IMR-90 (cell line): ENCODE data around the gene GRAMD1A. TPM values are rescaled to one million over a fixed set of nuclear protein-coding genes. Genes with fewer than 3 reads are reported as not detected.

Experiments
- ATAC-seq: fragments of 200-7000 bp; cut with Tn5 transposase; 2 replicates; pipeline ENCODE4 v1.9.1; 2020; ENCODE audit warnings: low read depth, mild to moderate bottlenecking, moderate library complexity
- BruUV-seq: library from RNA; stranded (reverse); fragments of 400-500 nt; replicated peaks from 2 replicates; lab custom pipeline; 2021; lab: Mats Ljungman, UMichigan
- CTCF ChIA-PET: fragments of 300-600 bp; formaldehyde crosslinking; extraction: SDS; loops from one replicate; lab custom pipeline; 2021; ENCODE audit warnings: antibody characterized with exemption; lab: Yijun Ruan, JAX
- POLR2A ChIA-PET: fragments of 300-600 bp; sonication (Branson Sonifier 250); formaldehyde crosslinking; loops from one replicate; lab custom pipeline; 2022; ENCODE audit warnings: antibody characterized with exemption; ENCODE audit not compliant: unreplicated experiment; lab: Charles Lee
- DNase-seq: peaks from one replicate; pipeline ENCODE4 v3.0.0; 2013
- H2AFZ ChIP-seq: replicated peaks from 2 replicates; pipeline ENCODE3; 2013; ENCODE audit warnings: low read length, mild to moderate bottlenecking; ENCODE audit not compliant: poor library complexity
- H2AK5ac ChIP-seq: 2 replicates; pipeline ENCODE4 v1.6.1; 2013; ENCODE audit warnings: low read depth, low read length, inconsistent platforms
- H2AK9ac ChIP-seq: replicated peaks from 2 replicates; pipeline ENCODE3; 2013; ENCODE audit warnings: mild to moderate bottlenecking, low read depth, low read length, moderate library complexity; ENCODE audit not compliant: poor library complexity
- H2BK120ac ChIP-seq: 2 replicates; pipeline ENCODE4 v1.6.1; 2013; ENCODE audit warnings: low read depth, low read length, inconsistent platforms
- H2BK15ac ChIP-seq: 3 replicates; pipeline ENCODE4 v1.6.1; 2013; ENCODE audit warnings: low read depth, low read length, inconsistent platforms
- H2BK20ac ChIP-seq: 2 replicates; pipeline ENCODE4 v1.6.1; 2013; ENCODE audit warnings: low read depth, mild to moderate bottlenecking, inconsistent platforms, low read length, moderate library complexity
- H2BK5ac ChIP-seq: 2 replicates; pipeline ENCODE4 v1.6.1; 2013; ENCODE audit warnings: mild to moderate bottlenecking, low read depth, low read length, inconsistent platforms; ENCODE audit not compliant: poor library complexity, severe bottlenecking
- H3K14ac ChIP-seq: replicated peaks from 2 replicates; pipeline ENCODE4 v1.6.1; 2013; ENCODE audit warnings: low read depth, low read length, inconsistent platforms
- H3K18ac ChIP-seq: 2 replicates; pipeline ENCODE4 v1.6.1; 2013; ENCODE audit warnings: low read depth, low read length, control low read depth
- H3K23ac ChIP-seq: 2 replicates; pipeline ENCODE4 v1.6.1; 2013; ENCODE audit warnings: low read depth, low read length, inconsistent platforms
- H3K27ac ChIP-seq: 2 replicates; pipeline ENCODE4 v1.5.1; 2013; ENCODE audit warnings: mild to moderate bottlenecking, control low read depth, low read length; ENCODE audit not compliant: insufficient read depth
- H3K27me3 ChIP-seq: 2 replicates; pipeline ENCODE4 v1.6.1; 2013; ENCODE audit warnings: low read length; ENCODE audit not compliant: control insufficient read depth, insufficient read depth
- H3K36me3 ChIP-seq: 2 replicates; pipeline ENCODE4 v1.6.1; 2013; ENCODE audit warnings: low read length, mixed read lengths; ENCODE audit not compliant: control insufficient read depth, insufficient read depth
- H3K4ac ChIP-seq: 2 replicates; pipeline ENCODE4 v1.6.1; 2013; ENCODE audit warnings: low read depth, low read length, inconsistent platforms
- H3K4me1 ChIP-seq: 2 replicates; pipeline ENCODE4 v1.6.1; 2013; ENCODE audit warnings: low read length, mixed read lengths; ENCODE audit not compliant: control insufficient read depth, insufficient read depth
- H3K4me2 ChIP-seq: 2 replicates; pipeline ENCODE4 v1.6.1; 2013; ENCODE audit warnings: low read depth, mild to moderate bottlenecking, control low read depth, low read length, moderate library complexity
- H3K4me3 ChIP-seq: 2 replicates; pipeline ENCODE4 v1.5.1; 2013; ENCODE audit warnings: low read depth, mild to moderate bottlenecking, control low read depth, low read length, moderate library complexity; ENCODE audit not compliant: insufficient read depth
- H3K56ac ChIP-seq: 2 replicates; pipeline ENCODE4 v1.6.1; 2013; ENCODE audit warnings: low read length, inconsistent platforms; ENCODE audit not compliant: insufficient read depth; ENCODE audit errors: extremely low read depth
- H3K79me1 ChIP-seq, 2 experiments: 2 replicates each; pipeline ENCODE4 v1.6.1; 2013; ENCODE audit warnings: low read length in 2 of 2, inconsistent platforms in 1 of 2, low read depth in 1 of 2
- H3K9ac ChIP-seq: 2 replicates; pipeline ENCODE4 v1.6.1; 2013; ENCODE audit warnings: low read depth, low read length, control low read depth
- H3K9me1 ChIP-seq: 2 replicates; pipeline ENCODE4 v1.6.1; 2013; ENCODE audit warnings: low read length, inconsistent platforms; ENCODE audit not compliant: insufficient read depth
- H3K9me3 ChIP-seq: 2 replicates; pipeline ENCODE4 v1.6.1; 2013; ENCODE audit warnings: low read length; ENCODE audit not compliant: control insufficient read depth, insufficient read depth
- H4K20me1 ChIP-seq: 2 replicates; pipeline ENCODE4 v1.6.1; 2013; ENCODE audit warnings: low read length, inconsistent platforms; ENCODE audit not compliant: insufficient read depth
- H4K5ac ChIP-seq: 2 replicates; pipeline ENCODE4 v1.6.1; 2013; ENCODE audit warnings: mild to moderate bottlenecking, low read depth, low read length, control low read depth
- H4K8ac ChIP-seq, 2 experiments: 2 replicates each; pipeline ENCODE4 v1.6.1; 2013; ENCODE audit warnings: low read depth in 2 of 2, low read length in 2 of 2, control low read depth in 1 of 2, inconsistent platforms in 1 of 2
- H4K91ac ChIP-seq: 2 replicates; pipeline ENCODE4 v1.6.1; 2013; ENCODE audit warnings: low read depth, low read length, inconsistent platforms; ENCODE audit not compliant: insufficient read depth
- BHLHE40 ChIP-seq: fragments of 150-350 bp; IDR thresholded peaks from 2 replicates; pipeline ENCODE4 v1.6.1; 2016; ENCODE audit warnings: mild to moderate bottlenecking, low read depth, low read length
- CEBPB ChIP-seq: IDR thresholded peaks from 2 replicates; pipeline ENCODE4 v1.6.1; 2012; ENCODE audit warnings: low read depth, low read length, improper control_type of control experiment
- CHD1 ChIP-seq: IDR thresholded peaks from 2 replicates; pipeline ENCODE4 v1.6.1; 2012; ENCODE audit warnings: low read depth, low read length, improper control_type of control experiment
- CTCF ChIP-seq: conservative IDR thresholded peaks from 2 replicates; pipeline ENCODE4 v1.5.1; 2012; ENCODE audit warnings: mild to moderate bottlenecking, low read depth, low read length, improper control_type of control experiment
- FOS ChIP-seq: fragments of 150-350 bp; IDR thresholded peaks from 2 replicates; pipeline ENCODE4 v1.6.1; 2016; ENCODE audit warnings: low read depth, low read length
- MAFK ChIP-seq: IDR thresholded peaks from 2 replicates; pipeline ENCODE4 v1.6.1; 2012; ENCODE audit warnings: low read depth, low read length, improper control_type of control experiment
- MAZ ChIP-seq: IDR thresholded peaks from 2 replicates; pipeline ENCODE4 v1.6.1; 2012; ENCODE audit warnings: low read depth, mild to moderate bottlenecking, low read length, improper control_type of control experiment, moderate library complexity, borderline replicate concordance
- MXI1 ChIP-seq: IDR thresholded peaks from 2 replicates; pipeline ENCODE4 v1.6.1; 2012; ENCODE audit warnings: low read depth, mild to moderate bottlenecking, low read length, moderate library complexity, borderline replicate concordance
- NFE2L2 ChIP-seq: fragments of 150-350 bp; IDR thresholded peaks from 2 replicates; pipeline ENCODE4 v1.6.1; 2016; ENCODE audit warnings: low read depth, mild to moderate bottlenecking, low read length
- POLR2A ChIP-seq: IDR thresholded peaks from 2 replicates; pipeline ENCODE4 v1.6.1; 2012; ENCODE audit warnings: mild to moderate bottlenecking, low read depth, low read length
- RAD21 ChIP-seq: IDR thresholded peaks from 2 replicates; pipeline ENCODE4 v1.6.1; 2012; ENCODE audit warnings: low read length, improper control_type of control experiment
- RCOR1 ChIP-seq: IDR thresholded peaks from 2 replicates; pipeline ENCODE4 v1.6.1; 2012; ENCODE audit warnings: mild to moderate bottlenecking, low read length, improper control_type of control experiment; ENCODE audit not compliant: insufficient replicate concordance
- RFX5 ChIP-seq: IDR thresholded peaks from 2 replicates; pipeline ENCODE4 v1.8.0; 2012; ENCODE audit warnings: low read depth, mild to moderate bottlenecking, low read length, moderate library complexity
- SMC3 ChIP-seq: fragments of 150-350 bp; IDR thresholded peaks from 2 replicates; pipeline ENCODE4 v1.6.1; 2016; ENCODE audit warnings: low read depth, mild to moderate bottlenecking, antibody characterized with exemption, low read length, moderate library complexity
- USF2 ChIP-seq: fragments of 150-350 bp; IDR thresholded peaks from 2 replicates; pipeline ENCODE4 v1.6.1; 2017; ENCODE audit warnings: mild to moderate bottlenecking, antibody characterized with exemption, low read length, low read depth
- WGBS, 2 experiments: methylation state at CpG; one replicate each; pipeline versions ENCODE4 v1.1.5 to v1.1.7; 2013; ENCODE audit warnings: missing lambda C conversion rate in 2 of 2; ENCODE audit not compliant: insufficient read length in 1 of 2; ENCODE audit errors: extremely low coverage in 2 of 2; 5-methylcytosine and 5-hydroxymethylcytosine counted together
- dilution Hi-C: fragments of 300-500 bp; cut with HindIII; formaldehyde crosslinking; loops from one replicate; pipeline ENCODE4 v1.14.3; 2018; ENCODE audit warnings: low sequenced_read_pairs; ENCODE audit not compliant: unreplicated experiment
- in situ Hi-C: fragments of 300-500 bp; cut with MboI; formaldehyde crosslinking; loops from 3 replicates; pipeline ENCODE4 v1.14.3; 2019; ENCODE audit warnings: low sequenced_read_pairs, inconsistent platforms, mixed read lengths
- intact Hi-C: fragments of 100-400 bp; cut with micrococcal nuclease; formaldehyde crosslinking; loops from 2 replicates; pipeline ENCODE4 v1.10.0; 2022
- polyA plus RNA-seq, 3 experiments: library from polyadenylated mRNA; depleted of rRNA; stranded (reverse); fragments of >200 nt; gene quantifications; 2 replicates each; pipeline ENCODE4 v1.2.3, GENCODE V29; 2012; ENCODE audit warnings: low replicate concordance in 1 of 3
- total RNA-seq: library from RNA; depleted of rRNA; stranded (reverse); fragments of >200 nt; gene quantifications from 2 replicates; pipeline ENCODE4 v1.2.3, GENCODE V29; 2012
- TF ChIP-seq, protein P1 (sequence below): fragments of 150-350 bp; IDR thresholded peaks from 2 replicates; pipeline ENCODE4 v1.6.1; 2016; ENCODE audit warnings: low read depth, mild to moderate bottlenecking, low read length, moderate library complexity, borderline replicate concordance

Gene GRAMD1A
- total and polyA plus RNA-seq, 2 of the 4 experiments (the other 2 are of a cell fraction): 11.1 to 63.0 TPM

DNA sequence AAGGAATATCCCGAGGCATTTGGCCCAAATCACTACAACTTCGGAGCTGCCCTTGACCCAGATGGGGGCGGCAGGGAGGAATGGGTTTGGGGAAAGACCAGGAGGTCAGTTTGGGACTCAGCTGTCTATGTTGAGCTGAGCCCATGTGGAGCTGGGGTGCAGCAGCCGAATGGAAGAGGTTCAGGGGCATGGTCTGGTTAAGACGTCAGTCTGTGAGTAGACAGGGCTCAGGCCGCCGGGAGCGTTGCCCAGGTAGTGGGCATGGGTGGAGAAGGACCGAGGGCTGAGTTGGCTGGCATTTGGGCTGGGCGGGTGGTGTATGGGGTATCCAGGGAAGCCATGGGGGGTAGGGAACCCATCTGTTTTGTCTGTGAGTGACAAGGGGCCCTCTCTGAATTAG, 20.9 kb downstream of the GRAMD1A start:
- Histone ChIP-seq H2AK5ac (no peak overlapping the region), H2BK20ac (no peak overlapping the region), H4K8ac (no peak overlapping the region), H3K27me3 (no peaks in the 10 kb centered on the region), H2BK15ac (no peak overlapping the region), H3K36me3 (peaks cover 78% of the 10 kb centered on the region), H4K5ac (no peak overlapping the region), H4K91ac (no peak overlapping the region), H2AFZ (no peak overlapping the region), H3K23ac (no peak overlapping the region), H2BK120ac (no peak overlapping the region), H2AK9ac (no peak overlapping the region), H3K4ac (no peak overlapping the region), H3K9me3 (no peaks in the 10 kb centered on the region), H3K27ac (no peak overlapping the region), H4K20me1 (no peaks in the 10 kb centered on the region), H3K56ac (no peak overlapping the region), H3K9ac (no peak overlapping the region), H2BK5ac (no peak overlapping the region), H3K4me1 (no peaks in the 10 kb centered on the region), H3K9me1 (no peaks in the 10 kb centered on the region), H3K4me3 (no peak overlapping the region), H3K14ac (no peak overlapping the region), H3K4me2 (no peak overlapping the region), H3K79me1 (no peaks in the 10 kb centered on the region; a peak in 1 of 4 replicates), H3K18ac (no peak overlapping the region)
- POLR2A ChIA-PET: no interaction called here
- 96% methylated on average over 8 of the region's 10 CpGs; no CpG with 5 or more reads in 1 of the 2 experiments for WGBS, 2 experiments
- no peak for TF ChIP-seq FOS
- no peak for TF ChIP-seq CTCF
- no peak for TF ChIP-seq CHD1
- TF ChIP-seq BHLHE40: no peak
- TF ChIP-seq NFE2L2: no peak
- no peak for TF ChIP-seq RCOR1
- no peak for TF ChIP-seq SMC3
- TF ChIP-seq POLR2A: no peak
- no peak for TF ChIP-seq MXI1
- TF ChIP-seq CEBPB: no peak
- no peak for TF ChIP-seq USF2
- TF ChIP-seq RFX5: no peak
- TF ChIP-seq MAZ: no peak
- no peak for TF ChIP-seq MAFK
- no peak for TF ChIP-seq RAD21
- TF ChIP-seq, protein P1, sequence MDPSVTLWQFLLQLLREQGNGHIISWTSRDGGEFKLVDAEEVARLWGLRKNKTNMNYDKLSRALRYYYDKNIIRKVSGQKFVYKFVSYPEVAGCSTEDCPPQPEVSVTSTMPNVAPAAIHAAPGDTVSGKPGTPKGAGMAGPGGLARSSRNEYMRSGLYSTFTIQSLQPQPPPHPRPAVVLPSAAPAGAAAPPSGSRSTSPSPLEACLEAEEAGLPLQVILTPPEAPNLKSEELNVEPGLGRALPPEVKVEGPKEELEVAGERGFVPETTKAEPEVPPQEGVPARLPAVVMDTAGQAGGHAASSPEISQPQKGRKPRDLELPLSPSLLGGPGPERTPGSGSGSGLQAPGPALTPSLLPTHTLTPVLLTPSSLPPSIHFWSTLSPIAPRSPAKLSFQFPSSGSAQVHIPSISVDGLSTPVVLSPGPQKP: no peak
- ATAC-seq (no peak), DNase-seq (no peak)
- intact Hi-C loops (no loop called here), in situ Hi-C loops (no loop called here), dilution Hi-C loops (no loop called here)
- CTCF ChIA-PET: interaction anchor here (0.6 kb wide), 1 partner anchor 46 kb away, joined by 3 read pairs; no protein-coding TSS in a partner anchor
- BruUV-seq: no TSS peak
